ENCODE data around the gene NFATC2.

The NFATC2 gene

DNA sequence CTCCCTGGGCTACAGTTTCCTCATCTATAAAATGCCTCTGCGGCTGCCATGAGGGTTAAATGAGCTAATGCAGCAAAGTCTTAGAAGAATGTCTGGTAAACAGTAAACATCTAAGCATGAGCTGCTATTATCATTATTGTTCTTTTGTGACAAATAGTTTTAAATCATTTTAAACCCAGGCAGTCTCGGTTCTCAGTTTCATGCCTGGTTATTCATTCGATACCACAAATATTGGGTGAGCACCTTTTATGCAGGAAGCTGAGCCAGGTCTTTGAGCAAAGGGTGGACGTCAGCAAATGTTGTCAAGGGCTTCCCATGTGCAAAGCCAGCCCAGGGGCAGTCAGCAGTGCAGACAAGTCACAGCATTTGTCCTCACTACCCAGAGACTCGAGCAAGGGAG, 128.7 kb downstream of the NFATC2 start:
- H3K27ac ChIP-seq (replicated peaks) = no peak overlapping the region
- DNase-seq (ENCODE audit: low read depth in 1 of 2, low spot score in 1 of 2) = no peak
- no peak overlapping the region for H3K4me3 ChIP-seq (replicated peaks; ENCODE audit: insufficient read depth, low read length)
- H3K27me3 ChIP-seq (ENCODE audit: insufficient read depth, poor library complexity, severe bottlenecking) = no peaks in the 10 kb centered on the region
- TF ChIP-seq POLR2AphosphoS5 (IDR thresholded peaks at IDR 0.05; ENCODE audit: low read depth) = no peak
- no peak for TF ChIP-seq GABPA (IDR thresholded peaks at IDR 0.05; ENCODE audit: low read depth)
- TF ChIP-seq, protein P1, sequence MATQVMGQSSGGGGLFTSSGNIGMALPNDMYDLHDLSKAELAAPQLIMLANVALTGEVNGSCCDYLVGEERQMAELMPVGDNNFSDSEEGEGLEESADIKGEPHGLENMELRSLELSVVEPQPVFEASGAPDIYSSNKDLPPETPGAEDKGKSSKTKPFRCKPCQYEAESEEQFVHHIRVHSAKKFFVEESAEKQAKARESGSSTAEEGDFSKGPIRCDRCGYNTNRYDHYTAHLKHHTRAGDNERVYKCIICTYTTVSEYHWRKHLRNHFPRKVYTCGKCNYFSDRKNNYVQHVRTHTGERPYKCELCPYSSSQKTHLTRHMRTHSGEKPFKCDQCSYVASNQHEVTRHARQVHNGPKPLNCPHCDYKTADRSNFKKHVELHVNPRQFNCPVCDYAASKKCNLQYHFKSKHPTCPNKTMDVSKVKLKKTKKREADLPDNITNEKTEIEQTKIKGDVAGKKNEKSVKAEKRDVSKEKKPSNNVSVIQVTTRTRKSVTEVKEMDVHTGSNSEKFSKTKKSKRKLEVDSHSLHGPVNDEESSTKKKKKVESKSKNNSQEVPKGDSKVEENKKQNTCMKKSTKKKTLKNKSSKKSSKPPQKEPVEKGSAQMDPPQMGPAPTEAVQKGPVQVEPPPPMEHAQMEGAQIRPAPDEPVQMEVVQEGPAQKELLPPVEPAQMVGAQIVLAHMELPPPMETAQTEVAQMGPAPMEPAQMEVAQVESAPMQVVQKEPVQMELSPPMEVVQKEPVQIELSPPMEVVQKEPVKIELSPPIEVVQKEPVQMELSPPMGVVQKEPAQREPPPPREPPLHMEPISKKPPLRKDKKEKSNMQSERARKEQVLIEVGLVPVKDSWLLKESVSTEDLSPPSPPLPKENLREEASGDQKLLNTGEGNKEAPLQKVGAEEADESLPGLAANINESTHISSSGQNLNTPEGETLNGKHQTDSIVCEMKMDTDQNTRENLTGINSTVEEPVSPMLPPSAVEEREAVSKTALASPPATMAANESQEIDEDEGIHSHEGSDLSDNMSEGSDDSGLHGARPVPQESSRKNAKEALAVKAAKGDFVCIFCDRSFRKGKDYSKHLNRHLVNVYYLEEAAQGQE (IDR thresholded peaks at IDR 0.05; ENCODE audit: insufficient replicate concordance, low read depth) = no peak
- TF ChIP-seq SPI1 (IDR thresholded peaks at IDR 0.05; ENCODE audit: borderline replicate concordance, low read depth) = no peak
- TF ChIP-seq, protein P2, sequence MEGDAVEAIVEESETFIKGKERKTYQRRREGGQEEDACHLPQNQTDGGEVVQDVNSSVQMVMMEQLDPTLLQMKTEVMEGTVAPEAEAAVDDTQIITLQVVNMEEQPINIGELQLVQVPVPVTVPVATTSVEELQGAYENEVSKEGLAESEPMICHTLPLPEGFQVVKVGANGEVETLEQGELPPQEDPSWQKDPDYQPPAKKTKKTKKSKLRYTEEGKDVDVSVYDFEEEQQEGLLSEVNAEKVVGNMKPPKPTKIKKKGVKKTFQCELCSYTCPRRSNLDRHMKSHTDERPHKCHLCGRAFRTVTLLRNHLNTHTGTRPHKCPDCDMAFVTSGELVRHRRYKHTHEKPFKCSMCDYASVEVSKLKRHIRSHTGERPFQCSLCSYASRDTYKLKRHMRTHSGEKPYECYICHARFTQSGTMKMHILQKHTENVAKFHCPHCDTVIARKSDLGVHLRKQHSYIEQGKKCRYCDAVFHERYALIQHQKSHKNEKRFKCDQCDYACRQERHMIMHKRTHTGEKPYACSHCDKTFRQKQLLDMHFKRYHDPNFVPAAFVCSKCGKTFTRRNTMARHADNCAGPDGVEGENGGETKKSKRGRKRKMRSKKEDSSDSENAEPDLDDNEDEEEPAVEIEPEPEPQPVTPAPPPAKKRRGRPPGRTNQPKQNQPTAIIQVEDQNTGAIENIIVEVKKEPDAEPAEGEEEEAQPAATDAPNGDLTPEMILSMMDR (IDR thresholded peaks at IDR 0.05; ENCODE audit: insufficient read depth, low read length) = no peak

DNA sequence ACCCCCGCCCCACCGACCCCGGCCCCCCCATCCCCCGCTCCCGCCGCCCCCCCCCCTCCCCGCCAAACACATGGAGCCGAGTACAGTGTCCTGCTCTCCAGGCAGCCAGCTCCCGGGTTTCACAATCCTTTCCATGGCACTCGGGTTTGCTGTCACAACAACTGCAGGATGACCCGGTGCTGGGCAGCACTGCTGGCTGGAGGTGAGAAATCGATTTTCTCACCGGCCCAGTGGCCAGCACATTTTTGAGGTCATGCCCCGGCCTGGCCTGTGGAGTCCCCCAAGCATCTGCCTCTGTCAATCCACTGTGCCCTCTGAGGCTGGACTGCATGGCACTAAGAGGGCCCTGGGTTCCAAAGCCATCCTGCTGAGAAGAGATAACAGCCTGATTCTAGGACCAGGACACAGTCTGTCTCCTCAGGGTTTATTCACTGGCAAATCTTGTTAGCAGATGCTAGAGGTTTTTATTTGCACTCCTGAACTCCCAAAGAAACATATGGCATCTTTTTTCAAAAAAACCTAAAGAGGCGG, 129.5 kb downstream of the NFATC2 start:
- TF ChIP-seq SPI1 (IDR thresholded peaks at IDR 0.05; ENCODE audit: borderline replicate concordance, low read depth) = no peak
- TF ChIP-seq, protein P2 (IDR thresholded peaks at IDR 0.05; ENCODE audit: insufficient read depth, low read length) = no peak
- no peak for TF ChIP-seq POLR2AphosphoS5 (IDR thresholded peaks at IDR 0.05; ENCODE audit: low read depth)
- TF ChIP-seq, protein P1 (IDR thresholded peaks at IDR 0.05; ENCODE audit: insufficient replicate concordance, low read depth) = no peak
- no peak for TF ChIP-seq GABPA (IDR thresholded peaks at IDR 0.05; ENCODE audit: low read depth)
- H3K27me3 ChIP-seq (ENCODE audit: insufficient read depth, poor library complexity, severe bottlenecking) = no peaks in the 10 kb centered on the region
- no peak overlapping the region for H3K27ac ChIP-seq (replicated peaks)
- no peak overlapping the region for H3K4me3 ChIP-seq (replicated peaks; ENCODE audit: insufficient read depth, low read length)
- DNase-seq (ENCODE audit: low read depth in 1 of 2, low spot score in 1 of 2) = no peak

DNA sequence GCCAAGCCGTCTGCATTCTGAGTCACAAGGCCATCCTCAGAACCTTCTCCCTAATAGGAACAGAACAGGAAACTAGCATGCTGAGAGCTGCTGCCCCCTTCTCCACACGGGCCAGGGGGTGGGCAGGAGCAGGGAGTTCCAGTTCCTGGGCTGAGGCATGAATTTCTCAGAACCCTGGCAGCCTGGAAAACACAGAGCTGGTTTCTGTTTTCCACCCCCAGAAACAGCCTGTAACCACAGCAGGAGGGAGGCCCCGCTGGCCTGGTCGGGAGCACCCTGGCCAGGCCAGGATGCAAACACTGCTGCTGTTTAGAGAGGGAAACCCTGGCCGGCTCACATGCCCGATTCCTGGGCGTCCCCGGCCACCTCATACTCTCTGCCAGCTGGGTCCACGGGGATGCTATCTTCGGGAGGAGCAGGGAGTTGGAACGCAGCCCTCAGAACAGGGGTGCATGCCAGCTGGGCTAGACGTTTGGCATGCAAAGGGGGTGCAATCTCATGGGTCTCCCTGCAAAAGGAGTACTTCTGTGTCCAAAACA, 130.1 kb downstream of the NFATC2 start:
- no peak for DNase-seq (ENCODE audit: low read depth in 1 of 2, low spot score in 1 of 2)
- TF ChIP-seq, protein P1 (IDR thresholded peaks at IDR 0.05; ENCODE audit: insufficient replicate concordance, low read depth) = no peak
- Histone ChIP-seq H3K27me3 (ENCODE audit: insufficient read depth, poor library complexity, severe bottlenecking) (no peaks in the 10 kb centered on the region), H3K4me3 (replicated peaks; ENCODE audit: insufficient read depth, low read length) (no peak overlapping the region), H3K27ac (replicated peaks) (no peak overlapping the region)

All from HL-60 (cell line).